OCI-LY7 (cell line): Measurements from ENCODE around the gene PLD5. TPM values are rescaled to one million over a fixed set of nuclear protein-coding genes. Genes with fewer than 3 reads are reported as not detected.

Source experiments
- BruUV-seq: library from RNA; stranded (reverse); fragments of 400-500 nt; replicated peaks from 2 replicates; lab custom pipeline; 2021; lab: Mats Ljungman, UMichigan
- CTCF ChIA-PET: fragments of 300-600 bp; sonication (Branson Sonifier 250); formaldehyde crosslinking; loops from one replicate; lab custom pipeline; 2022; ENCODE audit warnings: antibody characterized with exemption; ENCODE audit not compliant: unreplicated experiment; lab: Charles Lee
- POLR2A ChIA-PET: fragments of 300-600 bp; sonication (Branson Sonifier 250); formaldehyde crosslinking; loops from one replicate; lab custom pipeline; 2022; ENCODE audit warnings: antibody characterized with exemption; lab: Charles Lee
- DNase-seq: peaks from one replicate; pipeline ENCODE4 v3.0.0-alpha.2; 2015; ENCODE audit warnings: low spot score
- H2AFZ ChIP-seq: fragments of 200-600 bp; sonication (generic), shearing (Covaris generic); 2 replicates; pipeline ENCODE4 v1.6.1; 2014; ENCODE audit warnings: mild to moderate bottlenecking, antibody characterized with exemption, low read length, moderate library complexity
- H3K27ac ChIP-seq: fragments of 200-600 bp; sonication (generic); 2 replicates; pipeline ENCODE4 v1.5.1; 2014; ENCODE audit warnings: mixed run types, low read depth, mild to moderate bottlenecking, moderate library complexity, low read length, inconsistent platforms; ENCODE audit not compliant: poor library complexity, severe bottlenecking
- H3K36me3 ChIP-seq: fragments of 200-600 bp; sonication (generic); 2 replicates; pipeline ENCODE4 v1.6.1; 2014; ENCODE audit warnings: mild to moderate bottlenecking, antibody characterized with exemption, low read length, moderate library complexity, mixed read lengths; ENCODE audit not compliant: insufficient read depth
- H3K4me1 ChIP-seq: fragments of 200-600 bp; sonication (generic); 2 replicates; pipeline ENCODE4 v1.5.1; 2014; ENCODE audit warnings: mild to moderate bottlenecking, low read length; ENCODE audit not compliant: insufficient read depth, poor library complexity, severe bottlenecking
- H3K4me2 ChIP-seq: fragments of 200-600 bp; sonication (generic); 2 replicates; pipeline ENCODE4 v1.6.1; 2014; ENCODE audit warnings: mild to moderate bottlenecking, low read length
- H3K4me3 ChIP-seq: fragments of 200-600 bp; sonication (generic); 2 replicates; pipeline ENCODE4 v1.5.1; 2014; ENCODE audit warnings: mild to moderate bottlenecking, low read depth, low read length; ENCODE audit not compliant: poor library complexity, severe bottlenecking
- H3K79me2 ChIP-seq: fragments of 200-600 bp; sonication (generic); 2 replicates; pipeline ENCODE4 v1.6.1; 2016; ENCODE audit warnings: low read depth, mild to moderate bottlenecking, low read length, moderate library complexity, mixed read lengths; ENCODE audit not compliant: insufficient read depth
- H3K9me2 ChIP-seq: fragments of 200-600 bp; sonication (generic); 2 replicates; pipeline ENCODE4 v1.6.1; 2016; ENCODE audit warnings: mild to moderate bottlenecking, low read length, mixed read lengths; ENCODE audit not compliant: insufficient read depth
- H3K9me3 ChIP-seq: fragments of 200-600 bp; sonication (generic); 2 replicates; pipeline ENCODE4 v1.6.1; 2014; ENCODE audit warnings: mild to moderate bottlenecking, mixed run types, low read length, mixed read lengths
- H4K20me1 ChIP-seq: fragments of 200-600 bp; sonication (generic); 2 replicates; pipeline ENCODE4 v1.6.1; 2014; ENCODE audit warnings: mild to moderate bottlenecking, antibody characterized with exemption, low read length, moderate library complexity, mixed read lengths; ENCODE audit not compliant: insufficient read depth
- EZH2phosphoT487 ChIP-seq: fragments of 200-600 bp; sonication (generic); IDR thresholded peaks from 2 replicates; pipeline ENCODE4 v1.6.1; 2018; ENCODE audit warnings: low read depth, borderline replicate concordance, mild to moderate bottlenecking, mixed run types, antibody characterized with exemption, low read length, moderate library complexity, mixed read lengths
- intact Hi-C: fragments of 100-400 bp; cut with micrococcal nuclease; formaldehyde crosslinking; loops from one replicate; pipeline ENCODE4 v1.10.0; 2022; ENCODE audit not compliant: unreplicated experiment
- total RNA-seq, 2 experiments: library from RNA; depleted of rRNA in 1 of 2; stranded (reverse); fragments of >200 nt in 1 of 2; shearing (Covaris generic) in 1 of 2; gene quantifications; 2 replicates each; pipeline ENCODE4 v1.2.3, GENCODE V29; 2014 to 2022
- TF ChIP-seq, protein P1 (sequence below): fragments of 200-600 bp; sonication (generic); conservative IDR thresholded peaks from 2 replicates; pipeline ENCODE4 v1.5.1; 2014; ENCODE audit warnings: mild to moderate bottlenecking, antibody characterized with exemption, low read length, moderate library complexity, mixed read lengths

PLD5 gene
- total RNA-seq, 2 experiments from 2014 or later, result not detected

DNA sequence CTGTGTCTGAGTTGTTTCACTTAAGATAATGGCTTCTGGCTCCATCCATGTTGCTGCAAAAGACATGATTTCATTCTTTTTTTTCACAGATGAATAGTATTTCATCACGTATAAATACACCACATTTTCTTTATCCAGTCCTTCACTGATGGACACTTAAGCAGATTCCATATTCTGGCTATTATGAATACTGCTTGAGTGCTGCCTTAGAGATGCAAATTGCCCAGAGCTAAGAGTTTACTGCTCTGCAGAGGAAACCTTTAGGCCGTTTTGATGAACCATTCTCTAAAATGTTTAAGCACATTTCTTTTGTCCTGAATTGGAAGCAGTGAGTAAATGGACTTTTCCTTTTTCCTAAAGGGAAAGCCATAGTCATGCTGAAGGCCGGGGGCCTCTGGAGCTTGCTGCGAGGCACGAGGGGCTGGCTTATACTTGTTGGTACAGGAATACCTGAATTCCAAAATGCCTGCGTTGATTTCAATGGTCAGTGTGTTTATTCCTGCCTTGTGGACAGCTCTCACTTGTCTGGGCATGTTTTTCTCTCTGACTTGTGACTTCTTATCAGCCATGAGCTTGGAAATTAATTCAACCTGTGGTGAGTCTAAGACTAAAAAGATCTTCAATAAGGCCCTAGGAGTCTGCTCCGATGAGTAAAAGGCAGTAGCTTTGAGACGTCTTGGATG is 324.6 kb downstream of the PLD5 start:
- ChIA-PET CTCF (no interaction called here), POLR2A (interaction anchor here (0.6 to 0.7 kb wide), 2 partner anchors 214 to 484 kb away, joined by 3 to 4 read pairs; no protein-coding TSS in a partner anchor)
- no peak for TF ChIP-seq EZH2phosphoT487
- TF ChIP-seq, protein P1, sequence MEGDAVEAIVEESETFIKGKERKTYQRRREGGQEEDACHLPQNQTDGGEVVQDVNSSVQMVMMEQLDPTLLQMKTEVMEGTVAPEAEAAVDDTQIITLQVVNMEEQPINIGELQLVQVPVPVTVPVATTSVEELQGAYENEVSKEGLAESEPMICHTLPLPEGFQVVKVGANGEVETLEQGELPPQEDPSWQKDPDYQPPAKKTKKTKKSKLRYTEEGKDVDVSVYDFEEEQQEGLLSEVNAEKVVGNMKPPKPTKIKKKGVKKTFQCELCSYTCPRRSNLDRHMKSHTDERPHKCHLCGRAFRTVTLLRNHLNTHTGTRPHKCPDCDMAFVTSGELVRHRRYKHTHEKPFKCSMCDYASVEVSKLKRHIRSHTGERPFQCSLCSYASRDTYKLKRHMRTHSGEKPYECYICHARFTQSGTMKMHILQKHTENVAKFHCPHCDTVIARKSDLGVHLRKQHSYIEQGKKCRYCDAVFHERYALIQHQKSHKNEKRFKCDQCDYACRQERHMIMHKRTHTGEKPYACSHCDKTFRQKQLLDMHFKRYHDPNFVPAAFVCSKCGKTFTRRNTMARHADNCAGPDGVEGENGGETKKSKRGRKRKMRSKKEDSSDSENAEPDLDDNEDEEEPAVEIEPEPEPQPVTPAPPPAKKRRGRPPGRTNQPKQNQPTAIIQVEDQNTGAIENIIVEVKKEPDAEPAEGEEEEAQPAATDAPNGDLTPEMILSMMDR, result no peak
- no peaks in the 10 kb centered on the region for H3K79me2 ChIP-seq
- BruUV-seq, result no TSS peak
- H2AFZ ChIP-seq, result no peak overlapping the region
- no peaks in the 10 kb centered on the region for H3K9me3 ChIP-seq
- intact Hi-C loops, result no loop called here
- H3K4me1 ChIP-seq, result no peaks in the 10 kb centered on the region
- no peak overlapping the region for H3K27ac ChIP-seq
- no peaks in the 10 kb centered on the region for H3K9me2 ChIP-seq
- DNase-seq, result no peak
- no peak overlapping the region for H3K4me3 ChIP-seq
- no peak overlapping the region for H3K4me2 ChIP-seq
- H4K20me1 ChIP-seq, result no peaks in the 10 kb centered on the region
- H3K36me3 ChIP-seq, result no peaks in the 10 kb centered on the region

DNA sequence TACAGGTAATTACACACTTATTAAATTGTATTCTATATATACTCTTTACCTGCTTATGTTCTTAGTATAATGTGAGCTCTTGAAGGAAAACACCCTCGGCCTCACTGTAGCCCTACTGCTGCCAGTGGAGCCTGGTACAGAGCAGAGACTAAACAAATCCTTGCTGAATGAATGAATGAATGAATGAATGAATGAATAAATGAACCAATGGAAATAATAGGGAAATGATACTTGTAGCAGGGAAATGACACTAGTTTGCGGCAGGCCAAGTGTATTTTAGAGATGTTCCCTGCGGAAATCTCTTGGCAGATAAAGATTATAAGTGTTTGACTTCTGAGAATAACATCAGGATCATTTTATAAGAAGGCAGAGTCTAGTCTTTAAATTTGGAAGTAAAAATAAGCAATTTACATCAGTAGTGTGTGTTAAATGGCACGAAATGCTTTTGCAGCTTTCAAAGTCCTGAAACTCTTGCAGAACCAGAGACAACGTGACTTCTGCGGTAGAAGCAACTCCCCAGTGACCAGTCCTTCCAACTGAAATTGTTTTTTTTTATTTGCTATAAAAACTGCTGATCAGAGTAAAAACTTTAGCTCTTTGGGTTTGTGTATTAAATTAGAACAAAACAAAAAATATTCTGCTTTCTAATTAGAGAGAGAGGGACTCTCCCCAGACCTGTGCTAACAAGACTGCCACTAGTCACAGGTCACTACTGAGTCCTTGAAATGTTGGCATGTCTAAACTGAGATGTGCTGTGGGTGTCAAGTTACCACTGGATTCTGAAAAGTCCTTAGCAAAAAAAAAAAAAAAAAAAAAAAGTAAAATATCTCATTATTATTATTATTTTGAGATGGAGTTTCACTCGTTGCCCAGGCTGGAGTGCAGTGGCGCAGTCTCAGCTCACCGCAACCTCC is 326.3 kb downstream of the PLD5 start:
- no peak for DNase-seq
- Histone ChIP-seq H4K20me1 (no peaks in the 10 kb centered on the region), H3K4me1 (no peaks in the 10 kb centered on the region), H3K36me3 (no peaks in the 10 kb centered on the region), H3K4me2 (no peak overlapping the region), H3K9me2 (no peaks in the 10 kb centered on the region), H2AFZ (no peak overlapping the region), H3K27ac (no peak overlapping the region), H3K79me2 (no peaks in the 10 kb centered on the region), H3K9me3 (no peaks in the 10 kb centered on the region), H3K4me3 (no peak overlapping the region)
- intact Hi-C loops, result no loop called here
- ChIA-PET POLR2A (interaction anchor here (0.6 kb wide), 1 partner anchor 1095 kb away, joined by 3 read pairs; no protein-coding TSS in a partner anchor), CTCF (no interaction called here)
- TF ChIP-seq, protein P1, result no peak
- TF ChIP-seq EZH2phosphoT487, result no peak
- no TSS peak for BruUV-seq
